ENCODE results near the gene RIC3.

GRCh38 chr11:8059571-8060011, 109.2 kb downstream of the RIC3 start:
- TF ChIP-seq CTCF (IDR thresholded peaks at IDR 0.05) (no peak), POLR2AphosphoS5 (IDR thresholded peaks at IDR 0.05) (no peak), POLR2A (IDR thresholded peaks at IDR 0.05) (no peak)
